DOHH2 (cell line): ENCODE measurements around the gene ADGRB2.
A peak's percentile ranks its signal among the peaks of the same experiment; 100 is the strongest.

Experiments used
- H3F3A ChIP-seq: fragments of 200-600 bp; sonication (generic), shearing (Covaris generic); 2 replicates; pipeline ENCODE4 v1.6.0; 2016; ENCODE audit warnings: antibody characterized with exemption, mild to moderate bottlenecking; ENCODE audit not compliant: control insufficient read depth, insufficient read depth
- H3K27ac ChIP-seq: fragments of 200-600 bp; sonication (generic); 2 replicates; pipeline ENCODE4 v1.5.1; 2014; ENCODE audit warnings: low read depth, mild to moderate bottlenecking, low read length, moderate library complexity
- H3K27me3 ChIP-seq: fragments of 200-600 bp; sonication (generic); 2 replicates; pipeline ENCODE4 v1.6.1; 2014; ENCODE audit warnings: mild to moderate bottlenecking, low read length, mixed read lengths; ENCODE audit not compliant: control insufficient read depth
- H3K36me3 ChIP-seq: fragments of 200-600 bp; sonication (generic); 2 replicates; pipeline ENCODE4 v1.6.1; 2014; ENCODE audit warnings: mild to moderate bottlenecking, low read length, moderate library complexity, mixed read lengths; ENCODE audit not compliant: control insufficient read depth
- H3K4me1 ChIP-seq: fragments of 200-600 bp; sonication (generic); 2 replicates; pipeline ENCODE4 v1.6.1; 2014; ENCODE audit warnings: mild to moderate bottlenecking, low read length, mixed read lengths; ENCODE audit not compliant: control insufficient read depth
- H3K4me2 ChIP-seq: fragments of 200-600 bp; sonication (generic); 2 replicates; pipeline ENCODE4 v1.6.0; 2014; ENCODE audit warnings: mild to moderate bottlenecking, low read length, moderate library complexity
- H3K4me3 ChIP-seq: fragments of 200-600 bp; sonication (generic); 2 replicates; pipeline ENCODE4 v1.5.1; 2014; ENCODE audit warnings: mild to moderate bottlenecking, low read length, mixed read lengths
- H3K79me2 ChIP-seq: fragments of 200-600 bp; sonication (generic); 2 replicates; pipeline ENCODE4 v1.6.1; 2014; ENCODE audit warnings: mild to moderate bottlenecking, low read length, mixed read lengths; ENCODE audit not compliant: control insufficient read depth
- H3K9me2 ChIP-seq: fragments of 200-600 bp; sonication (generic); replicated peaks from 2 replicates; pipeline ENCODE4 v1.6.1; 2014; ENCODE audit warnings: mild to moderate bottlenecking, low read length, mixed read lengths; ENCODE audit not compliant: control insufficient read depth
- H3K9me3 ChIP-seq: fragments of 200-600 bp; sonication (generic); 2 replicates; pipeline ENCODE4 v1.6.1; 2014; ENCODE audit warnings: antibody characterized with exemption, low read length, mixed read lengths; ENCODE audit not compliant: control insufficient read depth, insufficient read depth
- H4K20me1 ChIP-seq: fragments of 200-600 bp; sonication (generic); 2 replicates; pipeline ENCODE4 v1.6.0; 2014; ENCODE audit warnings: low read depth, mild to moderate bottlenecking, antibody characterized with exemption, low read length, moderate library complexity; ENCODE audit not compliant: control insufficient read depth, insufficient read depth
- CTCF ChIP-seq: fragments of 200-600 bp; sonication (generic); IDR thresholded peaks from one replicate; pipeline ENCODE4 v1.5.1; 2014; ENCODE audit warnings: antibody characterized with exemption, mild to moderate bottlenecking, low read depth, low read length; ENCODE audit not compliant: poor library complexity, severe bottlenecking
- EZH2phosphoT487 ChIP-seq: fragments of 200-600 bp; sonication (generic); IDR thresholded peaks from 2 replicates; pipeline ENCODE4 v1.6.1; 2017; ENCODE audit warnings: borderline replicate concordance, mild to moderate bottlenecking, antibody characterized with exemption, low read length, moderate library complexity, mixed read lengths

Gene ADGRB2

DNA sequence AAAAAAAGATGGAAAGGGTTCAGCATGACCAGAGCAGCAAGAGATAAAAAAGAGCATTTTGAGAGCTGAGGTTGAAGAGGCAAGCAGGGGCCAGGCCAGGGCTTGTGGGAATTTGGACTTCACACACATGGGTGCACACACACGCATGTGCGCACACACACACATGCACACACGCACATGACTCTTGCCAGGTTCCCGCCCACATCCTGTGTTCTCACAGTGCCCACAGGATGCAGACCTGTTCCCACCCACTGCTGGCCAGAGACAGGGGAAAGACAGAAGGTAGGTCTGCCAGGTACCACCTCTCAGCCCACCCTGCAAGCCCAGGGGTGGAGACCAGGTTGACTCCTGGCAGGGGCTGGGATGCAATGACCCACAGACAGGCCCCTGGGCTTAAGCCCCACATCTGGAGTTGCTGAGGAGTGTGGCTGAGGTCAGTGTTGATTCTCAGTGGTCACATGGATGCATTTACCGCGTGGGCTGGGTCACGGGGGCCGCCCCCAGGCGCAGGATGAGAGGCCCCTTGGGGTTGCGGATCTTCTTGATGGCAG is 64.7 kb downstream of the ADGRB2 start:
- no peaks in the 10 kb centered on the region for H3K9me3 ChIP-seq
- no peaks in the 10 kb centered on the region for H3K9me2 ChIP-seq
- no peaks in the 10 kb centered on the region for H3F3A ChIP-seq
- no peak overlapping the region for H3K4me3 ChIP-seq
- peaks cover 22% of the 10 kb centered on the region for H3K4me1 ChIP-seq
- H4K20me1 ChIP-seq: no peaks in the 10 kb centered on the region
- peaks cover 24% of the 10 kb centered on the region for H3K27me3 ChIP-seq
- TF ChIP-seq CTCF (no peak), EZH2phosphoT487 (no peak)
- H3K79me2 ChIP-seq: no peaks in the 10 kb centered on the region
- no peak overlapping the region for H3K27ac ChIP-seq
- H3K36me3 ChIP-seq: no peaks in the 10 kb centered on the region
- peak overlapping the region; percentile 26; the same call in 1 of the 2 replicates for H3K4me2 ChIP-seq

DNA sequence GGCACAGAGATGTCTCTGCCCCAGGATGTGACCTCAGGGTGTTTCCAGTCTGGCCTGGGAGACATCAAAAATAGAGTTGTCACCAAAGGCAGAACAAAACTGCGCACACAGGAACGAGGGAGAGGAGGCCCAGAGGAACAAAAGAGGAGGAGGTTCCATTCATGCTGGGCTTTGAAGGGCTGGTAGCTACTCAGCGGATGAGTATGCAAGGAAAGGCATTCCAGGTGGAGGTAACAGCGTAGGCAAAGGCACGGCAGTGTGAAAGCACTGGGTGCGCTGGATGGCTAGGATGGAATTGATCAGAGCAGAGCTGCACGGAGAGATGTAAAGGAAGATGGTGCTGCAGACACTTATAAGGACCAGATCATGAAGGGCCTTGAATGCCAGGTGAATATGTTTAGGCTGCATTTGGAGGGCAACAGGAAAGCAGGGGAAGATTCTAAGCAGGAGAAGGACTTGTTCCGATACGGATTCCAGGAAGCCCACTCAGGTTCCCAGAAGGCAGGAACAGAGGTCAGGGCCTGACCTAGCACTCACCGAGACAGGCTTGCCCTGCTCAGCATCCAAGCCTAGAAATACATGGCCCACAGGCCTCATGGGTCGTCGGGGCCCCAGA is 66.7 kb downstream of the ADGRB2 start:
- peaks cover 7% of the 10 kb centered on the region for H3K27me3 ChIP-seq
- no peaks in the 10 kb centered on the region for H3K36me3 ChIP-seq
- H3K9me2 ChIP-seq: no peaks in the 10 kb centered on the region
- H4K20me1 ChIP-seq: no peaks in the 10 kb centered on the region
- no peaks in the 10 kb centered on the region for H3K79me2 ChIP-seq
- no peaks in the 10 kb centered on the region for H3F3A ChIP-seq
- no peak overlapping the region for H3K4me2 ChIP-seq
- no peak overlapping the region for H3K27ac ChIP-seq
- H3K4me1 ChIP-seq: peaks cover 22% of the 10 kb centered on the region
- no peaks in the 10 kb centered on the region for H3K9me3 ChIP-seq
- TF ChIP-seq CTCF (no peak), EZH2phosphoT487 (no peak)
- H3K4me3 ChIP-seq: no peak overlapping the region

- no peaks in the 10 kb centered on the region for H3F3A ChIP-seq
- H3K27ac ChIP-seq: no peak overlapping the region
- H3K79me2 ChIP-seq: no peaks in the 10 kb centered on the region
- peaks cover 20% of the 10 kb centered on the region for H3K4me1 ChIP-seq
- H3K9me2 ChIP-seq: no peaks in the 10 kb centered on the region
- H4K20me1 ChIP-seq: no peaks in the 10 kb centered on the region
- no peak overlapping the region for H3K4me3 ChIP-seq
- H3K4me2 ChIP-seq: no peak overlapping the region
- no peak for TF ChIP-seq EZH2phosphoT487
- no peak for TF ChIP-seq CTCF
- H3K36me3 ChIP-seq: no peaks in the 10 kb centered on the region
- no peaks in the 10 kb centered on the region for H3K9me3 ChIP-seq
- peaks cover 3% of the 10 kb centered on the region; the same call in 1 of the 2 replicates for H3K27me3 ChIP-seq
Measured at GRCh38 chr1:31696242-31696641, 67.9 kb downstream of the ADGRB2 start.
